ENCODE measurements around the gene IRAK1BP1.

Gene IRAK1BP1

GRCh38 chr6:78867370-78868040, at the start of gene IRAK1BP1:
Gene IRAK1BP1, plus strand, starts transcription at chr6:78867551. Its CDS starts 26 bp downstream, at chr6:78867577.
- peak; percentile 88 for DNase-seq (ENCODE audit: low spot score)
- in situ Hi-C loops (cut with MboI; ENCODE audit: low pct_unique_long_range_greater_than_20kb, low sequenced_read_pairs, unreplicated experiment) = no loop called here
- TF ChIP-seq CTCF (IDR thresholded peaks at IDR 0.05; ENCODE audit: extremely low read depth, insufficient read depth, missing control alignments) = peak; percentile 17

GRCh38 chr6:78824045-78824444, 43.3 kb upstream of the IRAK1BP1 start:
- DNase-seq (ENCODE audit: low spot score) = no peak
- in situ Hi-C loops (cut with MboI; ENCODE audit: low pct_unique_long_range_greater_than_20kb, low sequenced_read_pairs, unreplicated experiment) = no loop called here
- TF ChIP-seq CTCF (IDR thresholded peaks at IDR 0.05; ENCODE audit: extremely low read depth, insufficient read depth, missing control alignments) = no peak

GRCh38 chr6:78829407-78829806, 37.9 kb upstream of the IRAK1BP1 start:
- DNase-seq (ENCODE audit: low spot score) = no peak
- in situ Hi-C loops (cut with MboI; ENCODE audit: low pct_unique_long_range_greater_than_20kb, low sequenced_read_pairs, unreplicated experiment) = no loop called here
- no peak for TF ChIP-seq CTCF (IDR thresholded peaks at IDR 0.05; ENCODE audit: extremely low read depth, insufficient read depth, missing control alignments)

- DNase-seq (ENCODE audit: low spot score) = no peak
- in situ Hi-C loops (cut with MboI; ENCODE audit: low pct_unique_long_range_greater_than_20kb, low sequenced_read_pairs, unreplicated experiment) = no loop called here
- no peak for TF ChIP-seq CTCF (IDR thresholded peaks at IDR 0.05; ENCODE audit: extremely low read depth, insufficient read depth, missing control alignments)
These were observed 36.5 kb upstream of the IRAK1BP1 start for GRCh38 chr6:78830805-78831204.

GRCh38 chr6:78831492-78831891, 35.9 kb upstream of the IRAK1BP1 start:
- in situ Hi-C loops (cut with MboI; ENCODE audit: low pct_unique_long_range_greater_than_20kb, low sequenced_read_pairs, unreplicated experiment) = no loop called here
- no peak for TF ChIP-seq CTCF (IDR thresholded peaks at IDR 0.05; ENCODE audit: extremely low read depth, insufficient read depth, missing control alignments)
- DNase-seq (ENCODE audit: low spot score) = no peak

GRCh38 chr6:78832091-78832808, 35.1 kb upstream of the IRAK1BP1 start:
- DNase-seq (ENCODE audit: low spot score) = no peak
- TF ChIP-seq CTCF (IDR thresholded peaks at IDR 0.05; ENCODE audit: extremely low read depth, insufficient read depth, missing control alignments) = no peak
- in situ Hi-C loops (cut with MboI; ENCODE audit: low pct_unique_long_range_greater_than_20kb, low sequenced_read_pairs, unreplicated experiment) = no loop called here

Data from GM13977 (cell line).